SK-N-SH (cell line): ENCODE measurements around the gene KPTN. TPM values are rescaled to one million over a fixed set of nuclear protein-coding genes. Genes with fewer than 3 reads are reported as not detected.

Experiments
- CTCF ChIA-PET: fragments of 300-600, 350-600 bp; formaldehyde crosslinking; extraction: SDS; loops from one replicate; lab custom pipeline; 2021; lab: Yijun Ruan, JAX
- POLR2A ChIA-PET: fragments of 350-600 bp; sonication (Branson Sonifier 250); formaldehyde crosslinking; extraction: SDS; loops from one replicate; lab custom pipeline; 2020; ENCODE audit warnings: antibody characterized with exemption, inconsistent platforms; lab: Yijun Ruan, JAX
- DNase-seq: peaks from one replicate; pipeline ENCODE4 v3.0.0; 2012
- H2AFZ ChIP-seq: fragments of 200-600 bp; sonication (generic); 2 replicates; pipeline ENCODE4 v1.8.1; 2016; ENCODE audit warnings: antibody characterized with exemption, mild to moderate bottlenecking, low read depth
- H3F3A ChIP-seq: fragments of 200-600 bp; sonication (generic); replicated peaks from 2 replicates; pipeline ENCODE3; 2016; ENCODE audit warnings: antibody characterized with exemption, mild to moderate bottlenecking; ENCODE audit not compliant: insufficient read depth
- H3K27ac ChIP-seq, 2 experiments: fragments of 200-500 bp in 1 of 2; fragments of 200-600 bp in 1 of 2; sonication (Bioruptor generic) in 1 of 2; sonication (generic), shearing (Covaris generic) in 1 of 2; 2 replicates each; pipeline versions ENCODE4 v1.5.1 to v1.6.1; 2014 to 2016; ENCODE audit warnings: low read depth in 2 of 2, inconsistent platforms in 1 of 2, low read length in 1 of 2, mild to moderate bottlenecking in 1 of 2, mixed read lengths in 1 of 2
- H3K27me3 ChIP-seq: fragments of 200-600 bp; sonication (generic), shearing (Covaris generic); 2 replicates; pipeline ENCODE4 v1.6.1; 2016; ENCODE audit warnings: mixed run types; ENCODE audit not compliant: insufficient read depth
- H3K36me3 ChIP-seq, 2 experiments: fragments of 200-500 bp in 1 of 2; fragments of 200-600 bp in 1 of 2; sonication (Bioruptor generic) in 1 of 2; sonication (generic) in 1 of 2; replicated peaks in 1 of 2; 2 replicates each; pipeline versions ENCODE3 to v1.5.1; 2014 to 2016; ENCODE audit warnings: low read length in 1 of 2, mild to moderate bottlenecking in 1 of 2; ENCODE audit not compliant: insufficient read depth in 2 of 2, control insufficient read depth in 1 of 2
- H3K4me1 ChIP-seq, 2 experiments: fragments of 200-500 bp in 1 of 2; fragments of 200-600 bp in 1 of 2; sonication (Bioruptor generic) in 1 of 2; sonication (generic), shearing (Covaris generic) in 1 of 2; 2 replicates each; pipeline versions ENCODE4 v1.5.1 to v1.6.1; 2014 to 2016; ENCODE audit warnings: low read depth in 1 of 2, low read length in 1 of 2, mixed run types in 1 of 2; ENCODE audit not compliant: insufficient read depth in 2 of 2, control insufficient read depth in 1 of 2
- H3K4me2 ChIP-seq: fragments of 200-600 bp; sonication (generic), shearing (Covaris generic); 2 replicates; pipeline ENCODE4 v1.6.1; 2017; ENCODE audit warnings: mixed run types
- H3K4me3 ChIP-seq, 2 experiments: fragments of 200-500 bp in 1 of 2; fragments of 200-600 bp in 1 of 2; sonication (Bioruptor generic) in 1 of 2; sonication (generic), shearing (Covaris generic) in 1 of 2; 2 replicates each; pipeline versions ENCODE4 v1.5.1 to v1.8.1; 2014 to 2016; ENCODE audit warnings: low read depth in 2 of 2, inconsistent platforms in 1 of 2, low read length in 1 of 2, mild to moderate bottlenecking in 1 of 2, mixed read lengths in 1 of 2, moderate library complexity in 1 of 2
- H3K79me2 ChIP-seq: fragments of 200-600 bp; sonication (generic); 2 replicates; pipeline ENCODE4 v1.8.1; 2017; ENCODE audit warnings: mild to moderate bottlenecking; ENCODE audit not compliant: insufficient read depth
- H3K9ac ChIP-seq: fragments of 200-600 bp; sonication (generic); 2 replicates; pipeline ENCODE4 v1.6.1; 2017; ENCODE audit warnings: mixed run types
- H3K9me2 ChIP-seq: fragments of 200-600 bp; sonication (generic); 2 replicates; pipeline ENCODE4 v1.6.1; 2017; ENCODE audit warnings: mixed run types
- H3K9me3 ChIP-seq: fragments of 200-600 bp; sonication (generic); 2 replicates; pipeline ENCODE4 v1.6.1; 2017; ENCODE audit warnings: mixed run types, mild to moderate bottlenecking, moderate library complexity
- H4K20me1 ChIP-seq: fragments of 200-600 bp; sonication (generic); 2 replicates; pipeline ENCODE4 v1.6.1; 2017; ENCODE audit warnings: mild to moderate bottlenecking, mixed run types; ENCODE audit not compliant: insufficient read depth
- CHD2 ChIP-seq: fragments of 150-350 bp; IDR thresholded peaks from 2 replicates; pipeline ENCODE4 v1.6.1; 2018; ENCODE audit warnings: low read length; ENCODE audit not compliant: partially characterized antibody
- ELF1 ChIP-seq: IDR thresholded peaks from 2 replicates; pipeline ENCODE4 v1.4.0; 2012
- EZH2phosphoT487 ChIP-seq: fragments of 200-600 bp; sonication (generic); IDR thresholded peaks from 2 replicates; pipeline ENCODE4 v1.6.1; 2017; ENCODE audit warnings: low read depth, mixed run types, mild to moderate bottlenecking, antibody characterized with exemption, moderate library complexity, borderline replicate concordance
- FOSL2 ChIP-seq: IDR thresholded peaks from 2 replicates; pipeline ENCODE4 v1.4.0; 2012; ENCODE audit warnings: low read depth, mild to moderate bottlenecking, moderate library complexity, borderline replicate concordance
- FOXJ3 ChIP-seq: sonication (generic); formaldehyde crosslinking; IDR thresholded peaks from 2 replicates; pipeline ENCODE4 v1.5.1; 2020; ENCODE audit warnings: mild to moderate bottlenecking, missing genetic modification reagents
- FOXM1 ChIP-seq: IDR thresholded peaks from 2 replicates; pipeline ENCODE4 v1.4.0; 2012; ENCODE audit warnings: low read depth, mild to moderate bottlenecking
- GABPA ChIP-seq: IDR thresholded peaks from 2 replicates; pipeline ENCODE4 v1.4.0; 2012; ENCODE audit warnings: low read depth, mild to moderate bottlenecking
- GATA2 ChIP-seq: sonication (generic); formaldehyde crosslinking; IDR thresholded peaks from 2 replicates; pipeline ENCODE4 v1.5.0; 2020; ENCODE audit warnings: mild to moderate bottlenecking, missing genetic modification reagents
- JUND ChIP-seq: IDR thresholded peaks from 2 replicates; pipeline ENCODE4 v1.4.0; 2012
- MEF2A ChIP-seq: IDR thresholded peaks from 2 replicates; pipeline ENCODE4 v1.4.0; 2012; ENCODE audit warnings: low read depth, borderline replicate concordance
- MXI1 ChIP-seq: IDR thresholded peaks from 2 replicates; pipeline ENCODE4 v1.6.1; 2012; ENCODE audit warnings: mild to moderate bottlenecking, low read depth, low read length, improper control_type of control experiment
- NFIC ChIP-seq: IDR thresholded peaks from 2 replicates; pipeline ENCODE4 v1.4.0; 2012; ENCODE audit warnings: borderline replicate concordance
- RAD21 ChIP-seq: IDR thresholded peaks from 2 replicates; pipeline ENCODE4 v1.6.1; 2012; ENCODE audit warnings: mild to moderate bottlenecking, low read length
- SIN3A ChIP-seq: IDR thresholded peaks from 2 replicates; pipeline ENCODE4 v1.6.1; 2012; ENCODE audit warnings: low read depth, mild to moderate bottlenecking, low read length, moderate library complexity, borderline replicate concordance
- SMC3 ChIP-seq: IDR thresholded peaks from 2 replicates; pipeline ENCODE4 v1.6.1; 2012; ENCODE audit warnings: low read depth, low read length, improper control_type of control experiment
- TAF1 ChIP-seq: IDR thresholded peaks from 2 replicates; pipeline ENCODE4 v1.6.1; 2012; ENCODE audit warnings: low read depth, mild to moderate bottlenecking, low read length, moderate library complexity, borderline replicate concordance
- TCF12 ChIP-seq: IDR thresholded peaks from 2 replicates; pipeline ENCODE4 v1.4.0; 2012
- YY1 ChIP-seq: IDR thresholded peaks from 2 replicates; pipeline ENCODE4 v1.4.0; 2012; ENCODE audit warnings: low read depth, mild to moderate bottlenecking
- WGBS: methylation state at CpG from one replicate; pipeline ENCODE4 v1.1.6; 2017; ENCODE audit warnings: low lambda C conversion rate; 5-methylcytosine and 5-hydroxymethylcytosine counted together
- polyA plus RNA-seq, 3 experiments: library from polyadenylated mRNA; depleted of rRNA; stranded (reverse); fragments of >200 nt; gene quantifications; 2 replicates each; pipeline ENCODE4 v1.2.3, GENCODE V29; 2012

The KPTN gene
- polyA plus RNA-seq, 1 of the 3 experiments (the other 2 are of a cell fraction), result 15.8 TPM

GRCh38 chr19:47503130-47503825 is 19.3 kb upstream of the KPTN start (continued):
- TF ChIP-seq GABPA, result no peak
- no peak for TF ChIP-seq GATA2
- no peak for TF ChIP-seq TCF12
- no peak for TF ChIP-seq JUND
- TF ChIP-seq EZH2phosphoT487, result no peak
- no peak for TF ChIP-seq RAD21

- POLR2A ChIA-PET, result no interaction called here
- no peak for DNase-seq
- H3K9ac ChIP-seq, result no peak overlapping the region
- H3F3A ChIP-seq, result no peaks in the 10 kb centered on the region
- no peaks in the 10 kb centered on the region for H3K9me2 ChIP-seq
- H3K79me2 ChIP-seq, result peaks cover 10% of the 10 kb centered on the region; the same call in 1 of the 2 replicates
- no peaks in the 10 kb centered on the region for H3K9me3 ChIP-seq
- H3K27me3 ChIP-seq, result no peaks in the 10 kb centered on the region
- H4K20me1 ChIP-seq, result no peaks in the 10 kb centered on the region
- H3K4me2 ChIP-seq, result no peak overlapping the region
- TF ChIP-seq MXI1, result no peak
- TF ChIP-seq ELF1, result no peak
- no peak for TF ChIP-seq SMC3
- TF ChIP-seq FOXM1, result no peak
- no peak for TF ChIP-seq FOXJ3 (CRISPR knock-in tag)
- no peak for TF ChIP-seq TAF1
- TF ChIP-seq CHD2, result no peak
- TF ChIP-seq NFIC, result no peak
- TF ChIP-seq FOSL2, result no peak
- no peak for TF ChIP-seq SIN3A
- no peak for TF ChIP-seq YY1
- no peak for TF ChIP-seq MEF2A
- H3K4me3 ChIP-seq, result no peak overlapping the region
- peak overlapping the region in 1 of 2 experiments; percentile 84; a peak in 1 of 4 replicates for H3K27ac ChIP-seq
- WGBS, result 93% methylated on average over 20 of the region's 32 CpGs
- no peak overlapping the region for H2AFZ ChIP-seq
- H3K4me1 ChIP-seq, result peaks cover 0 to 46% of the 10 kb centered on the region in 2 experiments; a peak in 1 of 4 replicates
- CTCF ChIA-PET, result interaction anchor here (3.9 to 8.8 kb wide), 3 partner anchors 15 to 64 kb away, joined by 18 to 67 read pairs (median 44); partner anchors contain the start of genes KPTN and NAPA
- H3K36me3 ChIP-seq, result peaks cover 15 to 55% of the 10 kb centered on the region in 2 experiments
Observed at GRCh38 chr19:47499863-47500830, 16.1 kb upstream of the KPTN start.
